HFFc6 (cell line): ENCODE data around the gene HIVEP3. TPM values are rescaled to one million over a fixed set of nuclear protein-coding genes. Genes with fewer than 3 reads are reported as not detected.
A peak's percentile ranks its signal among the peaks of the same experiment; 100 is the strongest.

Experiments
- DNase-seq: peaks from one replicate; pipeline ENCODE4 v3.0.0-alpha.2; 2018
- H3K27ac Mint-ChIP-seq: 2 replicates; pipeline ENCODE4 v1.8.0; 2020; ENCODE audit warnings: mild to moderate bottlenecking, mixed read lengths
- H3K27me3 Mint-ChIP-seq: 2 replicates; pipeline ENCODE4 v1.8.0; 2021; ENCODE audit warnings: mild to moderate bottlenecking, moderate library complexity, mixed read lengths; ENCODE audit not compliant: insufficient read depth
- H3K36me3 Mint-ChIP-seq: 2 replicates; pipeline ENCODE4 v1.8.0; 2021; ENCODE audit warnings: low read depth, mixed read lengths
- H3K4me1 Mint-ChIP-seq: 2 replicates; pipeline ENCODE4 v1.8.0; 2020; ENCODE audit warnings: low read depth, mixed read lengths
- H3K4me3 Mint-ChIP-seq: 2 replicates; pipeline ENCODE4 v1.8.0; 2020; ENCODE audit warnings: mild to moderate bottlenecking, moderate library complexity, mixed read lengths
- H3K9me3 Mint-ChIP-seq: 2 replicates; pipeline ENCODE4 v1.8.0; 2020; ENCODE audit warnings: mild to moderate bottlenecking, mixed read lengths
- CTCF ChIP-seq: fragments of 200-600 bp; sonication (generic); IDR thresholded peaks from 2 replicates; pipeline ENCODE4 v1.5.0; 2021; ENCODE audit warnings: antibody characterized with exemption, mild to moderate bottlenecking
- total RNA-seq, 6 experiments: library from RNA; stranded (reverse); fragmentation: NEBNext Ultra II Directional; extraction: Animal tissue kit (Norgen Biotek cat#: 25700); gene quantifications; 2 replicates in 1 of 6; 3 replicates in 5 of 6; pipeline ENCODE4 v1.2.3, GENCODE V29; 2021

Gene HIVEP3
- total RNA-seq, 6 experiments from 2014 or later, result 7.0 to 9.7 (median 7.9) TPM

GRCh38 chr1:41498391-41498790, 420.3 kb downstream of the HIVEP3 start:
- DNase-seq, result no peak
- Mint-ChIP-seq H3K4me1 (peaks cover 42% of the 10 kb centered on the region), H3K27me3 (no peaks in the 10 kb centered on the region; the same call in 1 of the 2 replicates), H3K9me3 (no peaks in the 10 kb centered on the region), H3K27ac (no peak overlapping the region), H3K4me3 (no peak overlapping the region), H3K36me3 (no peaks in the 10 kb centered on the region)
- no peak for TF ChIP-seq CTCF

- H3K27me3 Mint-ChIP-seq, result no peaks in the 10 kb centered on the region; the same call in 1 of the 2 replicates
- no peak overlapping the region for H3K4me3 Mint-ChIP-seq
- H3K4me1 Mint-ChIP-seq, result peaks cover 48% of the 10 kb centered on the region
- DNase-seq, result no peak
- peak overlapping the region; percentile 75 for H3K27ac Mint-ChIP-seq
- no peaks in the 10 kb centered on the region for H3K9me3 Mint-ChIP-seq
- H3K36me3 Mint-ChIP-seq, result no peaks in the 10 kb centered on the region
- TF ChIP-seq CTCF, result no peak
These were observed 421.2 kb downstream of the HIVEP3 start for GRCh38 chr1:41497461-41498030.

- TF ChIP-seq CTCF, result no peak
- Mint-ChIP-seq H3K9me3 (no peaks in the 10 kb centered on the region), H3K36me3 (no peaks in the 10 kb centered on the region), H3K4me1 (peaks cover 53% of the 10 kb centered on the region), H3K27me3 (no peaks in the 10 kb centered on the region; the same call in 1 of the 2 replicates), H3K4me3 (no peak overlapping the region; the same call in 1 of the 2 replicates), H3K27ac (peak overlapping the region; percentile 75)
- no peak for DNase-seq
These were observed 421.7 kb downstream of the HIVEP3 start for GRCh38 chr1:41497056-41497440.

- peaks cover 53% of the 10 kb centered on the region for H3K4me1 Mint-ChIP-seq
- peak overlapping the region; percentile 75 for H3K27ac Mint-ChIP-seq
- DNase-seq, result peak; percentile 59
- H3K27me3 Mint-ChIP-seq, result no peaks in the 10 kb centered on the region; the same call in 1 of the 2 replicates
- H3K36me3 Mint-ChIP-seq, result no peaks in the 10 kb centered on the region
- H3K9me3 Mint-ChIP-seq, result no peaks in the 10 kb centered on the region
- H3K4me3 Mint-ChIP-seq, result peak overlapping the region; percentile 51; the same call in 1 of the 2 replicates
- no peak for TF ChIP-seq CTCF
These were observed 422.4 kb downstream of the HIVEP3 start for GRCh38 chr1:41496080-41497055.

GRCh38 chr1:41495210-41495948, 423.3 kb downstream of the HIVEP3 start:
- H3K36me3 Mint-ChIP-seq, result no peaks in the 10 kb centered on the region
- H3K9me3 Mint-ChIP-seq, result no peaks in the 10 kb centered on the region
- peak; percentile 46 for TF ChIP-seq CTCF
- peaks cover 2% of the 10 kb centered on the region for H3K27me3 Mint-ChIP-seq
- H3K27ac Mint-ChIP-seq, result peak overlapping the region; percentile 45
- H3K4me1 Mint-ChIP-seq, result peaks cover 48% of the 10 kb centered on the region
- DNase-seq, result no peak
- H3K4me3 Mint-ChIP-seq, result peak overlapping the region; percentile 51
